Activated CD4-positive, alpha-beta T cell treated with anti-CD3 and anti-CD28 coated beads, Interleukin-2, Interleukin-4, amounts not matched to agents 100 ng/mL and 50 ng/mL, durations not matched to agents 16 hours and 8 hours (primary cell): ENCODE measurements around the gene OR5F1.

Experiments
- DNase-seq: peaks from one replicate; pipeline ENCODE4 v3.0.0-alpha.2; 2020; ENCODE audit warnings: low spot score

The OR5F1 gene

GRCh38 chr11:55994525-55994924, at the start of gene OR5F1:
Gene OR5F1, minus strand, starts transcription at chr11:55994625. Its CDS starts 0 bp downstream, at chr11:55994625.
- no peak for DNase-seq

GRCh38 chr11:56027354-56027753, 32.9 kb upstream of the OR5F1 start, which contains the start of gene OR5AS1:
Gene OR5AS1, plus strand, starts transcription at chr11:56027654. Its CDS starts 2,765 bp downstream, at chr11:56030419.
- DNase-seq = no peak

GRCh38 chr11:56013805-56014204, 19.4 kb upstream of the OR5F1 start:
- DNase-seq = no peak

- DNase-seq = no peak
Observed at GRCh38 chr11:56010716-56011115, 16.3 kb upstream of the OR5F1 start.

- DNase-seq = no peak
Observed at GRCh38 chr11:55970935-55971334, 23.5 kb downstream of the OR5F1 start.

GRCh38 chr11:55969845-55970244, 24.6 kb downstream of the OR5F1 start, which contains the start of gene OR10AG1:
Gene OR10AG1, minus strand, starts transcription at chr11:55969945. Its CDS starts 38 bp downstream, at chr11:55969907.
- DNase-seq = no peak

- no peak for DNase-seq
Observed at GRCh38 chr11:55967914-55968313, 26.5 kb downstream of the OR5F1 start.

GRCh38 chr11:55966391-55966790, 28.0 kb downstream of the OR5F1 start:
- DNase-seq = no peak

GRCh38 chr11:55956521-55956920, 37.9 kb downstream of the OR5F1 start:
- no peak for DNase-seq

- no peak for DNase-seq
Observed at GRCh38 chr11:55949330-55949729, 45.1 kb downstream of the OR5F1 start.
